ENCODE data around the gene MST1R. TPM values are rescaled to one million over a fixed set of nuclear protein-coding genes. Genes with fewer than 3 reads are reported as not detected.

MST1R gene
- total and polyA plus RNA-seq, 9 of the 15 experiments (the other 6 are each of a cell fraction or from before 2014, with no cell fraction given) = 1.3 to 10.0 (median 3.8) TPM

DNA sequence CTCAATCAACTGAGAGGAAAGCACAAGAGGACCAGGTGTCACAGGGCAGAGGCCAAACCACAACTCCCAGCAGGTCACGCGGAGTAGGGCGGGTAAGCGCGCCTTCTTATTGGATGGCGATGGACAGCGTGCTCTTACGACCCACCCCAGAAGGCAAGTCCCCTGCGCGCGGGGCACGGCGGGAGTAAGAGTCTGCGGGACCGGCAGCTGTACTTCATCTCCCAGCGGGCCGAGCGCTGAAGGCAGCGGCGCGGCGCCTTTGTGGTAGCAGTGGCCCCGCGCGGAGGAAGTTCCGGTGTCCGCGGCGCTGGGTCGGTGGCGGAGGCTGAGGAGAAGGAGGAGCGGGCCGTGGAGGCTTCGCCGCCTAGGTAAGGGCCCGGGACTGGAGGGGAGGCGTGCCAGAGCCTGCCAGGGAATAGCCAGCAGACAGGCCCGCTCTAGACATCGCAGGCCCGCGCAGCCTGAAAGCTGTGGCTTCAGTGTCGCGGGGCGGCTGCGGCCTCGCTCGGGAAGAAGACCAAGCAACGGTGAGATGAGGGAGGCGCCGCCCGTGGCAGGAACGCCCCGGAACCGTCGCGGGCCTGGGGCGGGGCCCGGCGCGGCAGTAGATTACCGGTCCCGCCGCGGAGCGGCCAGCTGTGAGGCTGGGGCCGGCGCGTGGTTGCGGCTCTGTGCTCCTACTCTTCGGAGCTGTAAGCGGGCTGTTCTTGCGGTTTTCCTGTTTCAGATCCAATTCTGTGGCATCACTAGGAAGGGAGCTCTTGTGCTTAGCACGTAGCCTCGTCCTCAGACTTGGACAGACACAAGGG lies 36.4 kb upstream of the MST1R start, which contains the start of gene RBM6 (continued):
- TF ChIP-seq, protein P1, sequence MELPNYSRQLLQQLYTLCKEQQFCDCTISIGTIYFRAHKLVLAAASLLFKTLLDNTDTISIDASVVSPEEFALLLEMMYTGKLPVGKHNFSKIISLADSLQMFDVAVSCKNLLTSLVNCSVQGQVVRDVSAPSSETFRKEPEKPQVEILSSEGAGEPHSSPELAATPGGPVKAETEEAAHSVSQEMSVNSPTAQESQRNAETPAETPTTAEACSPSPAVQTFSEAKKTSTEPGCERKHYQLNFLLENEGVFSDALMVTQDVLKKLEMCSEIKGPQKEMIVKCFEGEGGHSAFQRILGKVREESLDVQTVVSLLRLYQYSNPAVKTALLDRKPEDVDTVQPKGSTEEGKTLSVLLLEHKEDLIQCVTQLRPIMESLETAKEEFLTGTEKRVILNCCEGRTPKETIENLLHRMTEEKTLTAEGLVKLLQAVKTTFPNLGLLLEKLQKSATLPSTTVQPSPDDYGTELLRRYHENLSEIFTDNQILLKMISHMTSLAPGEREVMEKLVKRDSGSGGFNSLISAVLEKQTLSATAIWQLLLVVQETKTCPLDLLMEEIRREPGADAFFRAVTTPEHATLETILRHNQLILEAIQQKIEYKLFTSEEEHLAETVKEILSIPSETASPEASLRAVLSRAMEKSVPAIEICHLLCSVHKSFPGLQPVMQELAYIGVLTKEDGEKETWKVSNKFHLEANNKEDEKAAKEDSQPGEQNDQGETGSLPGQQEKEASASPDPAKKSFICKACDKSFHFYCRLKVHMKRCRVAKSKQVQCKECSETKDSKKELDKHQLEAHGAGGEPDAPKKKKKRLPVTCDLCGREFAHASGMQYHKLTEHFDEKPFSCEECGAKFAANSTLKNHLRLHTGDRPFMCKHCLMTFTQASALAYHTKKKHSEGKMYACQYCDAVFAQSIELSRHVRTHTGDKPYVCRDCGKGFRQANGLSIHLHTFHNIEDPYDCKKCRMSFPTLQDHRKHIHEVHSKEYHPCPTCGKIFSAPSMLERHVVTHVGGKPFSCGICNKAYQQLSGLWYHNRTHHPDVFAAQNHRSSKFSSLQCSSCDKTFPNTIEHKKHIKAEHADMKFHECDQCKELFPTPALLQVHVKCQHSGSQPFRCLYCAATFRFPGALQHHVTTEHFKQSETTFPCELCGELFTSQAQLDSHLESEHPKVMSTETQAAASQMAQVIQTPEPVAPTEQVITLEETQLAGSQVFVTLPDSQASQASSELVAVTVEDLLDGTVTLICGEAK (IDR thresholded peaks at IDR 0.05) = peak; percentile 91
- TF ChIP-seq, protein P1 (CRISPR knock-in tag; IDR thresholded peaks at IDR 0.05) = no peak
- TF ChIP-seq, protein P2, sequence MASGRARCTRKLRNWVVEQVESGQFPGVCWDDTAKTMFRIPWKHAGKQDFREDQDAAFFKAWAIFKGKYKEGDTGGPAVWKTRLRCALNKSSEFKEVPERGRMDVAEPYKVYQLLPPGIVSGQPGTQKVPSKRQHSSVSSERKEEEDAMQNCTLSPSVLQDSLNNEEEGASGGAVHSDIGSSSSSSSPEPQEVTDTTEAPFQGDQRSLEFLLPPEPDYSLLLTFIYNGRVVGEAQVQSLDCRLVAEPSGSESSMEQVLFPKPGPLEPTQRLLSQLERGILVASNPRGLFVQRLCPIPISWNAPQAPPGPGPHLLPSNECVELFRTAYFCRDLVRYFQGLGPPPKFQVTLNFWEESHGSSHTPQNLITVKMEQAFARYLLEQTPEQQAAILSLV (tag; IDR thresholded peaks at IDR 0.05) = no peak
- TF ChIP-seq FOXP1 (CRISPR knock-in tag; IDR thresholded peaks at IDR 0.05) = no peak
- no peak for TF ChIP-seq ZNF274 (IDR thresholded peaks at IDR 0.05; ENCODE audit: borderline replicate concordance, low read depth, low read length)
- no peak for TF ChIP-seq KHSRP (IDR thresholded peaks at IDR 0.05)
- peak; percentile 5; the same call in 1 of the 2 replicates for TF ChIP-seq STAT6 (CRISPR knock-in tag; IDR thresholded peaks at IDR 0.05)
- TF ChIP-seq ZBED1 (IDR thresholded peaks at IDR 0.05) = no peak
- peak; percentile 88 for TF ChIP-seq L3MBTL2 (IDR thresholded peaks at IDR 0.05)
- peak; percentile 81 for TF ChIP-seq ETV1 (tag; conservative IDR thresholded peaks at IDR 0.05; ENCODE audit: low read depth)
- TF ChIP-seq ZNF707 (CRISPR knock-in tag; conservative IDR thresholded peaks at IDR 0.05) = no peak
- TF ChIP-seq GABPB2 (CRISPR knock-in tag; conservative IDR thresholded peaks at IDR 0.05) = no peak
- no peak for TF ChIP-seq ZNF696 (CRISPR knock-in tag; conservative IDR thresholded peaks at IDR 0.05)
- TF ChIP-seq GTF2A2 (tag; IDR thresholded peaks at IDR 0.05) = no peak
- no peak for TF ChIP-seq ZNF764 (CRISPR knock-in tag; IDR thresholded peaks at IDR 0.05; ENCODE audit: low read depth)
- TF ChIP-seq CHD2 (IDR thresholded peaks at IDR 0.05; ENCODE audit: low read depth, low read length) = 0 out of 2 replicates have a peak, but pooled peaks have one; percentile 25
